Measurements from ENCODE around the gene GPR137B. TPM values are rescaled to one million over a fixed set of nuclear protein-coding genes. Genes with fewer than 3 reads are reported as not detected.

GPR137B gene
- total and polyA plus RNA-seq, 8 donors: 2.9 to 64.8 (median 12.5) TPM

DNA sequence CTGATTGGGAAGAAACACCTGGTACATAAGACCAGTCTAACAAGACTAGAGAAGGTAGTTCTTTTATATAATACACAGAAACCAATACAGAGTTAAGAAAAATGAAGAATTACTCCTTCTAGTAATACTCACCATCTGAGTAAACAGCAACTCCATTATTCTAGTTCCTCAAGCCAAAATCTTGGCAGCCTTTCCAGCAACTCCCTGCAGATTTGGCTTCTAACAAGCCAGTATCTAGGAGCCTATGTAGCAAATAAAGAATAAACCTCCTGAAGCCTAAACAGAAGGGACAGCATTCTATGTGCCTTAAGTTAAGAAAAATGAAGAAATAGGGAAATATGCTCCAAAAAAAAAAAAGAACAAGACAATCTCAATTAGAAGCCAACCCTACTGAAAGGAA is 114.9 kb downstream of the GPR137B start:
- H3K27me3 ChIP-seq: no peaks in the 10 kb centered on the region
- no peak for TF ChIP-seq POLR2AphosphoS5 (IDR thresholded peaks at IDR 0.05)
- TF ChIP-seq POLR2A (IDR thresholded peaks at IDR 0.05): no peak
- no peak for TF ChIP-seq CTCF (IDR thresholded peaks at IDR 0.05)
- no peak for TF ChIP-seq EP300 (IDR thresholded peaks at IDR 0.05)
- intact Hi-C loops (cut with DNase I; ENCODE audit: low total_unique reads): no loop called here
- no peak for DNase-seq
- H3K27ac ChIP-seq: no peak overlapping the region
- H3K4me3 ChIP-seq: no peak overlapping the region
- peaks cover 0 to 50% (median 23%) of the 10 kb centered on the region in 4 donors for H3K9me3 ChIP-seq
- peaks cover 2 to 50% (median 26%) of the 10 kb centered on the region in 4 donors for H3K36me3 ChIP-seq
- peaks cover 0 to 26% (median 3%) of the 10 kb centered on the region in 4 donors for H3K4me1 ChIP-seq

- Histone ChIP-seq H3K27me3 (no peaks in the 10 kb centered on the region), H3K4me3 (no peak overlapping the region), H3K9me3 (peaks cover 0 to 55% (median 25%) of the 10 kb centered on the region in 4 donors), H3K4me1 (peaks cover 0 to 26% (median 3%) of the 10 kb centered on the region in 4 donors), H3K36me3 (peaks cover 6 to 53% (median 33%) of the 10 kb centered on the region in 4 donors), H3K27ac (no peak overlapping the region)
- 84 to 98% (median 92%) methylated on average over 4 of the region's 4 CpGs for WGBS, 5 donors
- no peak for DNase-seq
- TF ChIP-seq POLR2AphosphoS5 (IDR thresholded peaks at IDR 0.05) (no peak), CTCF (IDR thresholded peaks at IDR 0.05) (no peak), POLR2A (IDR thresholded peaks at IDR 0.05) (no peak), EP300 (IDR thresholded peaks at IDR 0.05) (no peak)
- intact Hi-C loops (cut with DNase I; ENCODE audit: low total_unique reads): no loop called here
Measured at GRCh38 chr1:236258114-236258622, 115.8 kb downstream of the GPR137B start.

Other genes with a start within 250 kb of the GPR137B start
- 100 to 1,000 TPM in 1 of 5 donors, 10 to 100 TPM in 4; 85.5 to 214 (median 95.1) TPM for gene NID1, start 77.4 kb upstream of the GPR137B start, total RNA-seq
- 10 to 100 TPM; 21.4 to 32.7 (median 21.6) TPM for gene NID1, start 77.4 kb upstream of the GPR137B start, polyA plus RNA-seq
- 100 to 1,000 TPM in 1 of 5 donors, 10 to 100 TPM in 3, 1 to 10 TPM in 1; 3.2 to 103 (median 33.4) TPM for gene ERO1B, start 139.4 kb downstream of the GPR137B start, total RNA-seq
- 10 to 100 TPM in 2 of 3 donors, 1 to 10 TPM in 1; 6.1 to 23.2 (median 20.6) TPM for gene ERO1B, start 139.4 kb downstream of the GPR137B start, polyA plus RNA-seq